CD4-positive, alpha-beta memory T cell (primary cell): ENCODE results near the gene LRP1B. TPM values are rescaled to one million over a fixed set of nuclear protein-coding genes. Genes with fewer than 3 reads are reported as not detected.
"Not testable (repeated sequence)": the region's sequence is repeated elsewhere in the genome, so short reads cannot be mapped to it uniquely, and the experiment has no call there.

Experiments used
- CTCF ChIA-PET: fragments of 350-600 bp; sonication (Branson Sonifier 250); formaldehyde crosslinking; loops from one replicate; lab custom pipeline; 2021; ENCODE audit warnings: inconsistent platforms; ENCODE audit not compliant: partially characterized antibody; lab: Charles Lee
- POLR2A ChIA-PET: fragments of 350-600 bp; sonication (Branson Sonifier 250); formaldehyde crosslinking; loops from one replicate; lab custom pipeline; 2021; ENCODE audit not compliant: partially characterized antibody; lab: Charles Lee
- DNase-seq, 5 donors: peaks; one replicate each; pipeline versions ENCODE4 v3.0.0 to v3.0.0-alpha.2; 2020 to 2022; ENCODE audit warnings: mixed read lengths in 1 of 5
- H3K27ac ChIP-seq: one replicate; pipeline ENCODE4 v1.7.0; 2013; ENCODE audit warnings: low read depth, low read length
- H3K27me3 ChIP-seq: 2 replicates; pipeline ENCODE4 v1.7.0; 2013; ENCODE audit warnings: mild to moderate bottlenecking, low read length, moderate library complexity; ENCODE audit not compliant: insufficient read depth
- H3K36me3 ChIP-seq: 2 replicates; pipeline ENCODE4 v1.7.0; 2013; ENCODE audit warnings: mild to moderate bottlenecking, low read length, moderate library complexity; ENCODE audit not compliant: insufficient read depth
- H3K4me1 ChIP-seq: 2 replicates; pipeline ENCODE4 v1.7.0; 2013; ENCODE audit warnings: mild to moderate bottlenecking, low read length, moderate library complexity; ENCODE audit not compliant: insufficient read depth
- H3K4me3 ChIP-seq, 2 donors: one replicate each; pipeline ENCODE4 v1.7.0; 2013; ENCODE audit warnings: low read length in 2 of 2, mild to moderate bottlenecking in 1 of 2
- H3K9me3 ChIP-seq, 2 donors: one replicate each; pipeline ENCODE4 v1.7.0; 2013; ENCODE audit warnings: low read length in 2 of 2, control low read depth in 1 of 2; ENCODE audit not compliant: control insufficient read depth in 1 of 2
- H3K27ac Mint-ChIP-seq, 7 donors: one replicate each; pipeline ENCODE4 v1.8.0; 2020 to 2021; ENCODE audit warnings: mixed read lengths in 7 of 7, mild to moderate bottlenecking in 6 of 7, inconsistent platforms in 3 of 7, moderate library complexity in 3 of 7
- H3K27me3 Mint-ChIP-seq, 2 donors: one replicate each; pipeline ENCODE4 v1.8.0; 2020 to 2021; ENCODE audit warnings: mixed read lengths in 2 of 2
- H3K36me3 Mint-ChIP-seq, 2 donors: one replicate each; pipeline ENCODE4 v1.8.0; 2020 to 2021; ENCODE audit warnings: mixed read lengths in 2 of 2, inconsistent platforms in 1 of 2, mild to moderate bottlenecking in 1 of 2
- H3K4me1 Mint-ChIP-seq, 4 donors: one replicate each; pipeline ENCODE4 v1.8.0; 2020 to 2021; ENCODE audit warnings: mixed read lengths in 4 of 4, mild to moderate bottlenecking in 1 of 4
- H3K4me3 Mint-ChIP-seq, 8 donors: one replicate each; pipeline ENCODE4 v1.8.0; 2020 to 2021; ENCODE audit warnings: mixed read lengths in 8 of 8, mild to moderate bottlenecking in 7 of 8, moderate library complexity in 6 of 8, inconsistent platforms in 3 of 8
- H3K9me3 Mint-ChIP-seq, 8 donors: one replicate each; pipeline ENCODE4 v1.8.0; 2020 to 2021; ENCODE audit warnings: mixed read lengths in 8 of 8, mild to moderate bottlenecking in 5 of 8, inconsistent platforms in 3 of 8, moderate library complexity in 1 of 8
- intact Hi-C: fragments of 100-400 bp; cut with micrococcal nuclease; formaldehyde crosslinking; loops from one replicate; pipeline ENCODE4 v1.15.1; 2023
- polyA plus RNA-seq, 2 donors: library from polyadenylated mRNA; unstranded; fragments of 300-500 nt; fragmentation: Illumina TruSeq; gene quantifications; one replicate each; pipeline ENCODE4 v1.2.3, GENCODE V29; 2021
- total RNA-seq, 2 experiments: library from RNA; stranded (reverse); gene quantifications; one replicate each; pipeline ENCODE4 v1.2.3, GENCODE V29; 2021

LRP1B gene
- total and polyA plus RNA-seq, 4 experiments from 2014 or later = not detected

DNA sequence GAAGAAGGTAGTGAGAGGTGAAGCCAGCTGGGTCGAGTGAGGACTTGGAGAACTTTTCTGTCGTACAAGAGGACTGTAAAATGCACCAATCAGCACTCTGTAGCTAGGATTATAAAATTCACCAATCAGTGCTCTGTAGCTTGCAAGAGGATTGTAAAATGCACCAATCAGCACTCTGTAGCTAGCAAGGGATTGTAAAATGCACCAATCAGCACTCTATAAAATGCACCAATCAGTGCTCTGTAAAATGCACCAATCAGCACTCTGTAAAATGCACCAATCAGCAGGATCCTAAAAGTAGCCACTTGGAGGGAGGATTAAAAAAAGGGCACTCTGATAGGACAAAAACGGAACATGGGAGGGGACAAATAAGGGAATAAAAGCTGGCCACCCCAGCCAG, 315.5 kb downstream of the LRP1B start:
- intact Hi-C loops, H3K4me3 ChIP-seq, H3K27ac Mint-ChIP-seq, H3K27ac ChIP-seq, H3K27me3 ChIP-seq, DNase-seq, H3K9me3 ChIP-seq, H3K36me3 Mint-ChIP-seq, H3K4me1 Mint-ChIP-seq, CTCF ChIA-PET, H3K4me3 Mint-ChIP-seq, H3K4me1 ChIP-seq, H3K27me3 Mint-ChIP-seq, H3K36me3 ChIP-seq, POLR2A ChIA-PET: not testable (repeated sequence)
- peaks cover 10 to 34% (median 21%) of the 10 kb centered on the region in 8 donors for H3K9me3 Mint-ChIP-seq

- Histone ChIP-seq H3K4me3 (no peak overlapping the region), H3K9me3 (no peaks in the 10 kb centered on the region), H3K4me1 (no peaks in the 10 kb centered on the region), H3K36me3 (no peaks in the 10 kb centered on the region), H3K27ac (no peak overlapping the region), H3K27me3 (no peaks in the 10 kb centered on the region)
- no peaks in the 10 kb centered on the region for H3K36me3 Mint-ChIP-seq
- H3K9me3 Mint-ChIP-seq = peaks cover 10 to 35% (median 16%) of the 10 kb centered on the region in 8 donors
- ChIA-PET POLR2A (no interaction called here), CTCF (no interaction called here)
- H3K27me3 Mint-ChIP-seq = no peaks in the 10 kb centered on the region
- intact Hi-C loops = no loop called here
- H3K27ac Mint-ChIP-seq = no peak overlapping the region
- no peak for DNase-seq
- H3K4me1 Mint-ChIP-seq = no peaks in the 10 kb centered on the region
- no peak overlapping the region for H3K4me3 Mint-ChIP-seq
Observed at GRCh38 chr2:141814150-141814549, 316.7 kb downstream of the LRP1B start.

DNA sequence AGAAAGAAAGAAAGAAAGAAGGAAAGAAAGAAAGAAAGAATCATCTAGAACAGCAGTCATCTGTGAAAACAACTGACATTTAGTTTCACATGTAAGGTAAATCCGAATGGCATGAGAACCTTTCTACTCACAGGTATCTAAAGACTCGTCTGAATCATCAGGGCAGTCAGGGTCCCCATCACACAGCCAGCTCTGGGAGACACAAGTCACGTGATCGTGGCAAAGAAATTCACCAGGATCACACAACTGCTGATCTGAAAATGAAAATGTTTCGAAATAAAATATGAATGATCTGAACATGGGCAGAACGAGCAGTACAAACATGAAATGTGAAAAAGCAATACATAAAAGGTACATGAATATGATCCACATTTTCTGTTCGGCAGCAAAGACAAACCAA, 320.7 kb downstream of the LRP1B start:
- CTCF ChIA-PET = no interaction called here
- no peak for DNase-seq
- H3K4me1 Mint-ChIP-seq = no peaks in the 10 kb centered on the region
- no peaks in the 10 kb centered on the region for H3K36me3 Mint-ChIP-seq
- H3K9me3 Mint-ChIP-seq = peaks cover 7 to 31% (median 13%) of the 10 kb centered on the region in 8 donors
- no peaks in the 10 kb centered on the region for H3K27me3 ChIP-seq
- H3K27me3 Mint-ChIP-seq = no peaks in the 10 kb centered on the region
- no peaks in the 10 kb centered on the region for H3K4me1 ChIP-seq
- H3K4me3 Mint-ChIP-seq = no peak overlapping the region
- POLR2A ChIA-PET = no interaction called here
- H3K9me3 ChIP-seq = no peaks in the 10 kb centered on the region
- intact Hi-C loops = no loop called here
- H3K4me3 ChIP-seq = no peak overlapping the region
- H3K27ac ChIP-seq = no peak overlapping the region
- H3K27ac Mint-ChIP-seq = no peak overlapping the region
- H3K36me3 ChIP-seq = no peaks in the 10 kb centered on the region

DNA sequence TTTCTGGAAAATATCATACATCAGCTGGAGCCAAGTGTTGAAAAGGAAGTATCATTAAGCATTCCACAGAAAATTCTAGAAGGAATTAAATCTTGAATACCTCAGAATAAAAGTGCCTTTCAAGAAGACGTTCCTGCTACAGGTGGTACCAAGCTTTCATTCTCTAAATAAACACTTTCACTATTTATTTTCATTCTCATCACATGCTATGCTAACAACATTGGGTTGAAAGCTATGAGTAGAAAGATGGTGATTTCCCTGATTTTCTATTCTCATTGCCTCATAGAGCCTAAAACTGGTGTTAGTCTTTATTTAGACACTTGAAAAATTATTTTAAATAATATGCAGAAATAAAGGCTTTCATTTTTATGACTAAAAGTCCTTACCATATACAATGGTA, 324.7 kb downstream of the LRP1B start:
- no peak overlapping the region for H3K27ac ChIP-seq
- no peak for DNase-seq
- no peaks in the 10 kb centered on the region for H3K27me3 Mint-ChIP-seq
- H3K27ac Mint-ChIP-seq = no peak overlapping the region
- H3K4me1 Mint-ChIP-seq = no peaks in the 10 kb centered on the region
- POLR2A ChIA-PET = no interaction called here
- CTCF ChIA-PET = no interaction called here
- H3K9me3 ChIP-seq = no peaks in the 10 kb centered on the region
- H3K36me3 ChIP-seq = no peaks in the 10 kb centered on the region
- no peak overlapping the region for H3K4me3 ChIP-seq
- no peaks in the 10 kb centered on the region for H3K27me3 ChIP-seq
- no peaks in the 10 kb centered on the region for H3K4me1 ChIP-seq
- H3K9me3 Mint-ChIP-seq = peaks cover 0 to 13% (median 4%) of the 10 kb centered on the region in 8 donors
- intact Hi-C loops = no loop called here
- H3K4me3 Mint-ChIP-seq = no peak overlapping the region
- no peaks in the 10 kb centered on the region for H3K36me3 Mint-ChIP-seq

GRCh38 chr2:141805302-141805701, 325.5 kb downstream of the LRP1B start:
- Histone ChIP-seq H3K27ac (no peak overlapping the region), H3K4me3 (no peak overlapping the region), H3K27me3 (no peaks in the 10 kb centered on the region), H3K4me1 (no peaks in the 10 kb centered on the region), H3K36me3 (no peaks in the 10 kb centered on the region), H3K9me3 (no peaks in the 10 kb centered on the region)
- no peak for DNase-seq
- ChIA-PET CTCF (no interaction called here), POLR2A (no interaction called here)
- peaks cover 0 to 10% (median 4%) of the 10 kb centered on the region in 8 donors for H3K9me3 Mint-ChIP-seq
- H3K4me3 Mint-ChIP-seq = no peak overlapping the region
- no peaks in the 10 kb centered on the region for H3K4me1 Mint-ChIP-seq
- intact Hi-C loops = no loop called here
- H3K36me3 Mint-ChIP-seq = no peaks in the 10 kb centered on the region
- no peaks in the 10 kb centered on the region for H3K27me3 Mint-ChIP-seq
- H3K27ac Mint-ChIP-seq = no peak overlapping the region

DNA sequence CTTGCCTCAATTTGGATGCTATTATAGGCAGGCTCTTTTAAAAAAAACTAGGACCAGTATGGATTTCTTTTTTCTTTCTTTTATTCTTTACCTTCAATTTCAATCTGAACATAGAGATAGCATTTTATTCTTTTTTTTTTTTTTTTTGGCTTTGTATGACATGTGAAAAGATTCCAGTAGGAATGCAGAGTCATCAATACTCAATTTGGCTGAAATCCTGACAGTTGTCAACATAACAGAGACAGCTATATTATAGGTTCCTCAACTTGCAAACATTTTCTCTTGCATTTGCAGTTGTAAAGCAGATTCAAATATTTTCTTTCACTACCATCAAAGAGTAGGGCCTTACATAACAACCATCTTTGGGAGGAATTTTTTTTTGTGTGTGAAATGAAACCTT, 334.4 kb downstream of the LRP1B start:
- Histone ChIP-seq H3K9me3 (no peaks in the 10 kb centered on the region), H3K4me1 (no peaks in the 10 kb centered on the region), H3K4me3 (no peak overlapping the region), H3K27ac (no peak overlapping the region), H3K36me3 (no peaks in the 10 kb centered on the region), H3K27me3 (no peaks in the 10 kb centered on the region)
- Mint-ChIP-seq H3K4me3 (no peak overlapping the region), H3K9me3 (peaks cover 2 to 13% (median 5%) of the 10 kb centered on the region in 8 donors), H3K27ac (no peak overlapping the region), H3K27me3 (no peaks in the 10 kb centered on the region), H3K4me1 (no peaks in the 10 kb centered on the region), H3K36me3 (no peaks in the 10 kb centered on the region)
- CTCF ChIA-PET = no interaction called here
- POLR2A ChIA-PET = no interaction called here
- no peak for DNase-seq
- intact Hi-C loops = no loop called here

GRCh38 chr2:141791521-141791920, 339.3 kb downstream of the LRP1B start:
- intact Hi-C loops = no loop called here
- no peaks in the 10 kb centered on the region for H3K27me3 ChIP-seq
- no peaks in the 10 kb centered on the region for H3K36me3 ChIP-seq
- H3K4me3 Mint-ChIP-seq = no peak overlapping the region
- H3K27me3 Mint-ChIP-seq = no peaks in the 10 kb centered on the region
- ChIA-PET CTCF (no interaction called here), POLR2A (no interaction called here)
- peaks cover 0 to 8% (median 3%) of the 10 kb centered on the region in 8 donors for H3K9me3 Mint-ChIP-seq
- no peak for DNase-seq
- no peak overlapping the region for H3K4me3 ChIP-seq
- no peak overlapping the region for H3K27ac Mint-ChIP-seq
- H3K36me3 Mint-ChIP-seq = no peaks in the 10 kb centered on the region
- H3K4me1 Mint-ChIP-seq = no peaks in the 10 kb centered on the region
- H3K9me3 ChIP-seq = no peaks in the 10 kb centered on the region
- H3K4me1 ChIP-seq = no peaks in the 10 kb centered on the region
- no peak overlapping the region for H3K27ac ChIP-seq

DNA sequence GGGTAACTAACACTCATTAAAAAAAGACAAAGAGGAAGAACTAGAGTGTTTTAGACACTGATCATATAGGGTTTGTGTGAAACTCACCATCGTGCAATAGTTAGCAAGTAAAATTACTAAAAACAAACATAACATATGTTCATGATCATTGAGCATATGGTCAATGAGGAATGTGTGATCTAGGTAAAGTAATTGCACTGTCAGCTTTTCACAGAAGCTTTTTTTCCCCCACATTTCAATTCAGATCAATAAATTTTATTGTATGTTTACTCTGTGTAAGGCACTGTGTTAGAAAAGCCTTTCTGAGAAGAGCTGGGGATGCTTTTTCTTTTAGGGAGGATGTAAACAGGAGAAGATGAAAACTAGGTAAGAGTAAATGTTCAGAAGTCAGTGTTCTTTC, 348.2 kb downstream of the LRP1B start:
- Histone ChIP-seq H3K27me3 (no peaks in the 10 kb centered on the region), H3K9me3 (no peaks in the 10 kb centered on the region), H3K4me1 (no peaks in the 10 kb centered on the region), H3K4me3 (no peak overlapping the region), H3K36me3 (no peaks in the 10 kb centered on the region), H3K27ac (no peak overlapping the region)
- H3K4me3 Mint-ChIP-seq = no peak overlapping the region
- no peaks in the 10 kb centered on the region for H3K4me1 Mint-ChIP-seq
- intact Hi-C loops = no loop called here
- no peaks in the 10 kb centered on the region for H3K27me3 Mint-ChIP-seq
- no peak for DNase-seq
- no peak overlapping the region for H3K27ac Mint-ChIP-seq
- peaks cover 0 to 18% (median 2%) of the 10 kb centered on the region in 8 donors for H3K9me3 Mint-ChIP-seq
- CTCF ChIA-PET = no interaction called here
- no peaks in the 10 kb centered on the region for H3K36me3 Mint-ChIP-seq
- POLR2A ChIA-PET = no interaction called here
